Fibroblast of lung (primary cell): ENCODE results near the gene COLEC12.

ENCODE experiments used
- CTCF ChIP-seq, 2 donors: IDR thresholded peaks in 1 of 2; conservative IDR thresholded peaks in 1 of 2; 1 replicate in 1 of 2; 2 replicates in 1 of 2; pipeline ENCODE4 v1.5.1; 2011 to 2012; ENCODE audit warnings: low read length in 2 of 2, control low read depth in 1 of 2, inconsistent platforms in 1 of 2, low read depth in 1 of 2, mild to moderate bottlenecking in 1 of 2
- EZH2 ChIP-seq: IDR thresholded peaks from 2 replicates; pipeline ENCODE4 v1.5.1; 2012; ENCODE audit warnings: low read length, control low read depth, mild to moderate bottlenecking; ENCODE audit errors: missing control alignments

- no peak for TF ChIP-seq CTCF (conservative IDR thresholded peaks at IDR 0.05 in 1 of 2, IDR thresholded peaks at IDR 0.05 in 1 of 2; ENCODE audit: low read depth in 1 of 2, low read length in 2 of 2)
- TF ChIP-seq EZH2, result no peak
These were observed 21.8 kb downstream of the COLEC12 start for GRCh38 chr18:478681-479080.
